ENCODE measurements around the gene PTGFR. TPM values are rescaled to one million over a fixed set of nuclear protein-coding genes. Genes with fewer than 3 reads are reported as not detected.

Gene PTGFR
- total RNA-seq, 1 donor from 2014 or later = not detected

DNA sequence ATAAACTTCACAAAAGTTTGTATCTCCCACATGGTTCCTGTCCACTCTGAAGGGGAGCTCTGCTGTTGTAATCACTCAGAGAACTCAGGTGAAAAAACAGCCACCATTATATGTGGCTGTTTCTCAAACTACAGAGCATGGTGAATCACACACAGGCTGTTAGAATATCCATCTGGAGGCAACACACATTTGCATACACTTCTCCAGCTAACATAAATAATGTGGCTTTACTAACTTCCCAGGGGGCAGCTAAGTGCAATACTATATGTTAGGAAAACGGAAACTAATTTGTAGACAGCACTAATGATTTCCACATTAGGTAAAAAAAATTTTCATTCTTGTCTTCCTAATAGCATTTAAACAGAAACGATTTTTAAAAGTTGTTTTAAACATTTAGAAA is 49.3 kb downstream of the PTGFR start:
- H3K4me2 ChIP-seq = no peak overlapping the region

DNA sequence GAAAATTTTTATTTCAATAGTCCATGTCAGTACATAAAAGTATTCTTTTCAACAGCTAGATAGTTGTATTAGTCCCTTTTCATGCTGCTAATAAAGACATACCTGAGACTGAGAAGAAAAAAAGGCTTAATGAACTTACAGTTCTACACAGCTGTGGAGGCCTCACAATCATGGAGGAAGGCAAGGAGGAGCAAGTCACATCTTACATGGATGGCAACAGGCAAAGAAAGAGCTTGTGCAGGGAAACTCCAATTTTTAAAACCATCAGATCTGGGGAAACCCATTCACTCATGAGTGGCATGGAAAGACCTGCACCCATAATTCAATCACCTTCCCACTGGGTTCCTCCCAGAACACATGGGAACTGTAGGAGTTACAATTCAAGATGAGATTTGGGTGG is 50.7 kb downstream of the PTGFR start:
- Mint-ChIP-seq H3K4me1 (no peaks in the 10 kb centered on the region), H3K36me3 (no peaks in the 10 kb centered on the region), H3K27me3 (ENCODE audit: insufficient read depth, low read depth) (no peaks in the 10 kb centered on the region), H3K9me3 (peaks cover 4% of the 10 kb centered on the region), H3K27ac (no peak overlapping the region), H3K4me3 (no peak overlapping the region)
- Histone ChIP-seq H3K9ac (no peak overlapping the region), H3K4me3 (no peak overlapping the region), H3K9me3 (ENCODE audit: low read depth) (no peaks in the 10 kb centered on the region), H3K4me1 (no peaks in the 10 kb centered on the region), H2AFZ (replicated peaks) (no peak overlapping the region), H3F3A (ENCODE audit: low read depth) (no peaks in the 10 kb centered on the region), H4K20me1 (ENCODE audit: low read depth) (no peaks in the 10 kb centered on the region), H3K36me3 (no peaks in the 10 kb centered on the region), H3K27me3 (no peaks in the 10 kb centered on the region), H3K79me2 (ENCODE audit: low read depth) (no peaks in the 10 kb centered on the region), H3K27ac (no peak overlapping the region), H3K4me2 (no peak overlapping the region)
- no peak for DNase-seq (ENCODE audit: low spot score)
- TF ChIP-seq EZH2phosphoT487 (IDR thresholded peaks at IDR 0.05) = no peak
- TF ChIP-seq, protein P1, sequence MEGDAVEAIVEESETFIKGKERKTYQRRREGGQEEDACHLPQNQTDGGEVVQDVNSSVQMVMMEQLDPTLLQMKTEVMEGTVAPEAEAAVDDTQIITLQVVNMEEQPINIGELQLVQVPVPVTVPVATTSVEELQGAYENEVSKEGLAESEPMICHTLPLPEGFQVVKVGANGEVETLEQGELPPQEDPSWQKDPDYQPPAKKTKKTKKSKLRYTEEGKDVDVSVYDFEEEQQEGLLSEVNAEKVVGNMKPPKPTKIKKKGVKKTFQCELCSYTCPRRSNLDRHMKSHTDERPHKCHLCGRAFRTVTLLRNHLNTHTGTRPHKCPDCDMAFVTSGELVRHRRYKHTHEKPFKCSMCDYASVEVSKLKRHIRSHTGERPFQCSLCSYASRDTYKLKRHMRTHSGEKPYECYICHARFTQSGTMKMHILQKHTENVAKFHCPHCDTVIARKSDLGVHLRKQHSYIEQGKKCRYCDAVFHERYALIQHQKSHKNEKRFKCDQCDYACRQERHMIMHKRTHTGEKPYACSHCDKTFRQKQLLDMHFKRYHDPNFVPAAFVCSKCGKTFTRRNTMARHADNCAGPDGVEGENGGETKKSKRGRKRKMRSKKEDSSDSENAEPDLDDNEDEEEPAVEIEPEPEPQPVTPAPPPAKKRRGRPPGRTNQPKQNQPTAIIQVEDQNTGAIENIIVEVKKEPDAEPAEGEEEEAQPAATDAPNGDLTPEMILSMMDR (IDR thresholded peaks at IDR 0.05) = no peak
- TF ChIP-seq EZH2 (IDR thresholded peaks at IDR 0.05) = no peak

More for the DNA sequence above, 49.3 kb downstream of the PTGFR start:
- Histone ChIP-seq H3K4me1 (no peaks in the 10 kb centered on the region), H4K20me1 (ENCODE audit: low read depth) (no peaks in the 10 kb centered on the region), H3K4me3 (no peak overlapping the region), H3K79me2 (ENCODE audit: low read depth) (no peaks in the 10 kb centered on the region), H2AFZ (replicated peaks) (no peak overlapping the region), H3K27ac (no peak overlapping the region), H3F3A (ENCODE audit: low read depth) (no peaks in the 10 kb centered on the region), H3K27me3 (no peaks in the 10 kb centered on the region), H3K9ac (no peak overlapping the region), H3K9me3 (ENCODE audit: low read depth) (no peaks in the 10 kb centered on the region), H3K36me3 (no peaks in the 10 kb centered on the region)
- no peak for TF ChIP-seq EZH2phosphoT487 (IDR thresholded peaks at IDR 0.05)
- no peak overlapping the region for H3K27ac Mint-ChIP-seq
- no peaks in the 10 kb centered on the region for H3K4me1 Mint-ChIP-seq
- no peaks in the 10 kb centered on the region for H3K36me3 Mint-ChIP-seq
- H3K4me3 Mint-ChIP-seq = no peak overlapping the region
- DNase-seq (ENCODE audit: low spot score) = no peak
- H3K9me3 Mint-ChIP-seq = peaks cover 4% of the 10 kb centered on the region
- H3K27me3 Mint-ChIP-seq (ENCODE audit: insufficient read depth, low read depth) = no peaks in the 10 kb centered on the region

DNA sequence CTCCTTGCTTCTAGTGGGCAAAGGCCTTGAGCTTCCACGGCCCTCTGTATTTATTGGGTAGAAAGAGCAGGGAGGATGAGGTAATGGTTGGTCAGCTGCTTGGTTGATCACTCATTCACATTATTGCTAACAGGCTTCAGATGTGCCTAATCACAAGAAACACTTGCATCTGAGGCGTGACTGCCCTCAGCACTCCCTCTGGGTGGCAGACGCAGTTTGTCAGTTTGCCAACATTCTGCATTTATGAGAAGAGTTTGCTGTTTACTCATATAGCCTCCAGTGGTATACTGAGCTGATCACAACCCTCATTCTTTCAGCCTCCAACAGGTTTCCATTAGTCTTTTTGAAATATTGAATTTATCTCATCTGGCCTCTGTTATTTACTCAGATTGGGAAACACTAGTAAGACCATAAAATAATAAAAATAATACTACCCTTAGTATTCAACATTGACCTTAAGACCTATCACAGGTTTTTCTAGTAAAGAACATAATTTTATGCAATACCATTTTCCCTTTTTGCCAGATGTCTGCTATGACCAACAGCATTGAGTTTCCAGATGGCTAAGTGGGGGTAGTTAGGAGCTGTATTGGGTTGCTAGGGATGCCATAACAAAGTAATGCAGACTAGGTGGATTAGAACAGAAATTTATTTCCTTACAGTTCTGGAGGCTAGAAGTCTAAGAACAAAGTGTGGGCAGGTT is 53.3 kb downstream of the PTGFR start:
- no peak overlapping the region for H3K27ac ChIP-seq
- no peak overlapping the region for H3K4me3 ChIP-seq
- no peaks in the 10 kb centered on the region for H3K27me3 Mint-ChIP-seq (ENCODE audit: insufficient read depth, low read depth)
- H3K4me1 Mint-ChIP-seq = no peaks in the 10 kb centered on the region
- no peak overlapping the region for H3K4me2 ChIP-seq
- H3K9ac ChIP-seq = no peak overlapping the region
- H3K4me1 ChIP-seq = no peaks in the 10 kb centered on the region
- no peak overlapping the region for H2AFZ ChIP-seq (replicated peaks)
- no peaks in the 10 kb centered on the region for H3K36me3 Mint-ChIP-seq
- H3K9me3 Mint-ChIP-seq = peaks cover 4% of the 10 kb centered on the region
- no peaks in the 10 kb centered on the region for H3K79me2 ChIP-seq (ENCODE audit: low read depth)
- TF ChIP-seq, protein P1 (IDR thresholded peaks at IDR 0.05) = no peak
- H3K9me3 ChIP-seq (ENCODE audit: low read depth) = no peaks in the 10 kb centered on the region
- no peak overlapping the region for H3K4me3 Mint-ChIP-seq
- H3K27me3 ChIP-seq = no peaks in the 10 kb centered on the region
- no peaks in the 10 kb centered on the region for H3F3A ChIP-seq (ENCODE audit: low read depth)
- H3K27ac Mint-ChIP-seq = no peak overlapping the region
- DNase-seq (ENCODE audit: low spot score) = no peak
- no peaks in the 10 kb centered on the region for H3K36me3 ChIP-seq
- H4K20me1 ChIP-seq (ENCODE audit: low read depth) = no peaks in the 10 kb centered on the region

DNA sequence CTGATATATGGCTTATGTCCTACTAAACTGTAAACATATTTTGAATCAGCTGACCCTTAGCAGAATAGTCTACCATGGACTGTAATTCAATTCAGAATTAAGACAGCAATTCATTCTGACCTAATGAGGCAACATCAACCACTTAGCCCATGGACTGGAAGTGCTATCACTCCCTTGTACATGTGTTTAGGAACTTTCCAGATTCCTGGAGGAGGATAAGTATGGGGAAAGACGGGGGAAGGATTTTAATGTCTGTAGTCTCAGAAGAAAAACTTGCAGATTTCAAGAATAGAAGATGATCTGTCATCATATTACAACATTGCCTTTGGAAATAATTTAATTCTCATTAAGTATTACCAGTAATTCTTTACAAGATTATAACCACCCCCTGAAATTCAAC is 56.3 kb downstream of the PTGFR start:
- Mint-ChIP-seq H3K36me3 (no peaks in the 10 kb centered on the region), H3K4me1 (no peaks in the 10 kb centered on the region), H3K9me3 (peaks cover 7% of the 10 kb centered on the region), H3K4me3 (no peak overlapping the region), H3K27ac (no peak overlapping the region), H3K27me3 (ENCODE audit: insufficient read depth, low read depth) (peaks cover 2% of the 10 kb centered on the region)
- no peaks in the 10 kb centered on the region for H3K4me1 ChIP-seq
- H3K4me3 ChIP-seq = no peak overlapping the region
- no peak for TF ChIP-seq EZH2phosphoT487 (IDR thresholded peaks at IDR 0.05)
- no peak for TF ChIP-seq EZH2 (IDR thresholded peaks at IDR 0.05)
- TF ChIP-seq, protein P1 (IDR thresholded peaks at IDR 0.05) = no peak
- no peak overlapping the region for H3K4me2 ChIP-seq
- no peak overlapping the region for H2AFZ ChIP-seq (replicated peaks)
- no peaks in the 10 kb centered on the region for H3K36me3 ChIP-seq
- H3K27me3 ChIP-seq = no peaks in the 10 kb centered on the region
- no peaks in the 10 kb centered on the region for H3F3A ChIP-seq (ENCODE audit: low read depth)
- H3K27ac ChIP-seq = no peak overlapping the region
- no peak for DNase-seq (ENCODE audit: low spot score)
- no peak overlapping the region for H3K9ac ChIP-seq
- H3K9me3 ChIP-seq (ENCODE audit: low read depth) = no peaks in the 10 kb centered on the region
- no peaks in the 10 kb centered on the region for H3K79me2 ChIP-seq (ENCODE audit: low read depth)
- no peaks in the 10 kb centered on the region for H4K20me1 ChIP-seq (ENCODE audit: low read depth)
